Keratinocyte (primary cell): Measurements from ENCODE around the gene PIGW. TPM values are rescaled to one million over a fixed set of nuclear protein-coding genes. Genes with fewer than 3 reads are reported as not detected.
A peak's percentile ranks its signal among the peaks of the same experiment; 100 is the strongest.

Experiments
- DNase-seq: peaks from one replicate; pipeline ENCODE4 v3.0.0-alpha.2; 2011; ENCODE audit warnings: low read depth, missing footprints, low spot score
- FAIRE-seq: peaks from 2 replicates; lab custom pipeline; 2011; peaks lifted over from hg19 to GRCh38; lab: Jason Lieb, UNC
- H2AFZ ChIP-seq: 2 replicates; pipeline ENCODE4 v1.6.0; 2012; ENCODE audit warnings: low read length, control low read depth, inconsistent platforms; ENCODE audit not compliant: control insufficient read depth
- H3K27ac ChIP-seq: 2 replicates; pipeline ENCODE4 v1.5.1; 2011; ENCODE audit warnings: low read length; ENCODE audit not compliant: control insufficient read depth, insufficient read depth
- H3K27me3 ChIP-seq: 3 replicates; pipeline ENCODE4 v1.6.0; 2011; ENCODE audit warnings: low read length; ENCODE audit not compliant: control insufficient read depth, insufficient read depth; ENCODE audit errors: extremely low read depth
- H3K36me3 ChIP-seq, 2 experiments: 2 replicates in 1 of 2; 3 replicates in 1 of 2; pipeline ENCODE4 v1.5.1; 2011; ENCODE audit warnings: low read length in 2 of 2, mild to moderate bottlenecking in 1 of 2; ENCODE audit not compliant: control insufficient read depth in 2 of 2, insufficient read depth in 2 of 2; ENCODE audit errors: extremely low read depth in 1 of 2
- H3K4me1 ChIP-seq: 3 replicates; pipeline ENCODE4 v1.5.1; 2011; ENCODE audit warnings: low read length; ENCODE audit not compliant: control insufficient read depth, insufficient read depth; ENCODE audit errors: extremely low read depth
- H3K4me2 ChIP-seq: 3 replicates; pipeline ENCODE4 v1.6.0; 2011; ENCODE audit warnings: low read depth, low read length; ENCODE audit not compliant: control insufficient read depth, insufficient read depth; ENCODE audit errors: extremely low read depth
- H3K4me3 ChIP-seq, 3 experiments: fragments of 200-600 bp in 1 of 3; sonication (generic) in 1 of 3; 2 replicates in 2 of 3; 3 replicates in 1 of 3; pipeline ENCODE4 v1.5.1; 2011 to 2016; ENCODE audit warnings: low read length in 3 of 3, mild to moderate bottlenecking in 3 of 3, control low read depth in 2 of 3, inconsistent platforms in 1 of 3, low read depth in 1 of 3, mixed read lengths in 1 of 3, mixed run types in 1 of 3, moderate library complexity in 1 of 3; ENCODE audit not compliant: control insufficient read depth in 2 of 3, insufficient read depth in 2 of 3; ENCODE audit errors: extremely low read depth in 1 of 3
- H3K79me2 ChIP-seq: 2 replicates; pipeline ENCODE4 v1.6.0; 2012; ENCODE audit warnings: low read length; ENCODE audit not compliant: control insufficient read depth, insufficient read depth
- H3K9ac ChIP-seq: 3 replicates; pipeline ENCODE4 v1.6.0; 2011; ENCODE audit warnings: low read length; ENCODE audit not compliant: control insufficient read depth, insufficient read depth; ENCODE audit errors: extremely low read depth
- H3K9me1 ChIP-seq: 3 replicates; pipeline ENCODE4 v1.6.0; 2011; ENCODE audit warnings: low read length; ENCODE audit not compliant: control insufficient read depth, insufficient read depth; ENCODE audit errors: extremely low read depth
- H3K9me3 ChIP-seq: 2 replicates; pipeline ENCODE4 v1.5.1; 2012; ENCODE audit warnings: low read depth, low read length; ENCODE audit not compliant: control insufficient read depth
- H4K20me1 ChIP-seq: 3 replicates; pipeline ENCODE4 v1.6.0; 2011; ENCODE audit warnings: low read length; ENCODE audit not compliant: control insufficient read depth, insufficient read depth; ENCODE audit errors: extremely low read depth
- CTCF ChIP-seq, 3 experiments: IDR thresholded peaks in 1 of 3; conservative IDR thresholded peaks in 1 of 3; optimal IDR thresholded peaks in 1 of 3; 2 replicates in 2 of 3; 3 replicates in 1 of 3; pipeline versions ENCODE3 to v1.5.1; 2011; ENCODE audit warnings: low read length in 3 of 3, mild to moderate bottlenecking in 3 of 3, moderate library complexity in 2 of 3, control low read depth in 1 of 3, inconsistent platforms in 1 of 3; ENCODE audit not compliant: insufficient read depth in 2 of 3; ENCODE audit errors: extremely low read depth in 1 of 3
- EZH2 ChIP-seq: IDR thresholded peaks from one replicate; pipeline ENCODE4 v1.6.1; 2012; ENCODE audit warnings: inconsistent platforms, mild to moderate bottlenecking, low read length, moderate library complexity
- dilution Hi-C: fragments of 300-500 bp; cut with MboI; formaldehyde crosslinking; loops from one replicate; pipeline ENCODE4 v1.7.0; 2020; ENCODE audit warnings: low sequenced_read_pairs; ENCODE audit not compliant: extremely low pct_ligation_motif_present
- polyA plus RNA-seq, 5 experiments: library from polyadenylated mRNA; depleted of rRNA in 3 of 5; stranded (reverse) in 3 of 5; stranded (forward) in 1 of 5; unstranded in 1 of 5; fragments of >200 nt; gene quantifications; 1 replicate in 1 of 5; 2 replicates in 3 of 5; 3 replicates in 1 of 5; pipeline versions ENCODE4 v1.2.1 to v1.2.3, GENCODE V29; 2011 to 2012; ENCODE audit warnings: missing spikeins in 2 of 5, low read depth in 1 of 5, low replicate concordance in 1 of 5

Gene PIGW
- polyA plus RNA-seq, 1 donor (not counting 4 experiments of a cell fraction or from before 2014, with no cell fraction given): 9.8 TPM

GRCh38 chr17:36545465-36546417, 11.0 kb downstream of the PIGW start:
- peak overlapping the region; percentile 93 for H3K9ac ChIP-seq
- H3K27ac ChIP-seq: peak overlapping the region; percentile 89
- H3K79me2 ChIP-seq: peaks cover 75% of the 10 kb centered on the region
- peak overlapping the region; percentile 86 to 98 (median 92) for H3K4me3 ChIP-seq
- DNase-seq: no peak
- dilution Hi-C loops: no loop called here
- peaks cover 21% of the 10 kb centered on the region for H3K4me1 ChIP-seq
- no peaks in the 10 kb centered on the region for H3K9me1 ChIP-seq
- TF ChIP-seq CTCF (optimal IDR thresholded peaks at IDR 0.05 in 1 of 3, IDR thresholded peaks at IDR 0.05 in 1 of 3, conservative IDR thresholded peaks at IDR 0.05 in 1 of 3; ENCODE audit: extremely low read depth in 1 of 3, insufficient read depth in 2 of 3, low read length in 3 of 3) (peak in 1 of 3 experiments; percentile 3), EZH2 (no peak)
- no peaks in the 10 kb centered on the region for H3K27me3 ChIP-seq
- FAIRE-seq: no peak
- peak overlapping the region; percentile 57 for H2AFZ ChIP-seq
- H4K20me1 ChIP-seq: peaks cover 6% of the 10 kb centered on the region
- peak overlapping the region; percentile 91 for H3K4me2 ChIP-seq
- H3K9me3 ChIP-seq: no peaks in the 10 kb centered on the region
- peaks cover 4 to 6% of the 10 kb centered on the region in 2 experiments for H3K36me3 ChIP-seq

- no peak overlapping the region for H2AFZ ChIP-seq
- H4K20me1 ChIP-seq: peaks cover 9% of the 10 kb centered on the region
- H3K4me1 ChIP-seq: peaks cover 21% of the 10 kb centered on the region
- H3K27ac ChIP-seq: peak overlapping the region; percentile 89
- H3K9me3 ChIP-seq: no peaks in the 10 kb centered on the region
- H3K9me1 ChIP-seq: no peaks in the 10 kb centered on the region
- TF ChIP-seq CTCF (optimal IDR thresholded peaks at IDR 0.05 in 1 of 3, IDR thresholded peaks at IDR 0.05 in 1 of 3, conservative IDR thresholded peaks at IDR 0.05 in 1 of 3; ENCODE audit: extremely low read depth in 1 of 3, insufficient read depth in 2 of 3, low read length in 3 of 3): no peak
- no peak for TF ChIP-seq EZH2
- peaks cover 83% of the 10 kb centered on the region for H3K79me2 ChIP-seq
- H3K4me3 ChIP-seq: peak overlapping the region; percentile 86 to 98 (median 92)
- DNase-seq (no peak), FAIRE-seq (no peak)
- H3K9ac ChIP-seq: peak overlapping the region; percentile 93
- H3K27me3 ChIP-seq: no peaks in the 10 kb centered on the region
- H3K36me3 ChIP-seq: peaks cover 3 to 6% of the 10 kb centered on the region in 2 experiments
- dilution Hi-C loops: no loop called here
- peak overlapping the region; percentile 91 for H3K4me2 ChIP-seq
Measured at GRCh38 chr17:36546418-36547093, 11.8 kb downstream of the PIGW start.
